K562 (cell line): ENCODE results near the gene ADCY5. TPM values are rescaled to one million over a fixed set of nuclear protein-coding genes. Genes with fewer than 3 reads are reported as not detected.

Source experiments
- ATAC-seq: fragments of 200-7000 bp; cut with Tn5 transposase; 3 replicates; pipeline ENCODE4 v1.9.1; 2020; ENCODE audit warnings: moderate library complexity
- BruUV-seq: library from RNA; stranded (reverse); fragments of 400-500 nt; replicated peaks from 2 replicates; lab custom pipeline; 2021; lab: Mats Ljungman, UMichigan
- CTCF ChIA-PET: fragments of 300-600 bp; formaldehyde crosslinking; extraction: SDS; loops from one replicate; lab custom pipeline; 2021; ENCODE audit warnings: low intra/inter-chr PET ratio; lab: Yijun Ruan, JAX
- POLR2A ChIA-PET: fragments of 300-600, 350-650 bp; sonication (Branson Sonifier 250); formaldehyde crosslinking; extraction: SDS; loops from one replicate; lab custom pipeline; 2021; ENCODE audit warnings: antibody characterized with exemption, inconsistent platforms; lab: Yijun Ruan, JAX
- DNase-seq, 4 experiments: peaks; one replicate each; pipeline versions ENCODE4 v3.0.0 to v3.0.0-alpha.2; 2011 to 2018; ENCODE audit warnings: low spot score in 3 of 4, mixed read lengths in 3 of 4; ENCODE audit errors: extremely low read depth in 1 of 4
- FAIRE-seq: peaks from 2 replicates; lab custom pipeline; 2011; peaks lifted over from hg19 to GRCh38; lab: Jason Lieb, UNC
- H2AFZ ChIP-seq: 2 replicates; pipeline ENCODE4 v1.6.0; 2011; ENCODE audit warnings: low read depth, low read length, control low read depth, inconsistent platforms
- H3K27ac ChIP-seq: fragments of 200-600 bp; 3 replicates; pipeline ENCODE4 v1.8.0; 2011; ENCODE audit warnings: low read depth, mild to moderate bottlenecking, control low read depth, inconsistent platforms, low read length, moderate library complexity, mixed read lengths; ENCODE audit errors: extremely low read depth
- H3K27me3 ChIP-seq, 2 experiments: fragments of 300-600 bp in 1 of 2; 2 replicates in 1 of 2; 3 replicates in 1 of 2; pipeline versions ENCODE4 v1.6.0 to v1.8.0; 2011; ENCODE audit warnings: inconsistent platforms in 2 of 2, low read length in 2 of 2, mild to moderate bottlenecking in 1 of 2, mixed read lengths in 1 of 2, moderate library complexity in 1 of 2; ENCODE audit not compliant: control insufficient read depth in 2 of 2, insufficient read depth in 2 of 2
- H3K36me3 ChIP-seq: fragments of 300-600 bp; 3 replicates; pipeline ENCODE4 v1.8.0; 2011; ENCODE audit warnings: mild to moderate bottlenecking, low read length, inconsistent platforms; ENCODE audit not compliant: control insufficient read depth, insufficient read depth
- H3K4me1 ChIP-seq, 2 experiments: fragments of 200-600 bp in 1 of 2; replicated peaks in 1 of 2; 2 replicates in 1 of 2; 3 replicates in 1 of 2; pipeline versions ENCODE4 v1.5.1 to v1.8.0; 2011; ENCODE audit warnings: inconsistent platforms in 2 of 2, low read length in 2 of 2, mild to moderate bottlenecking in 1 of 2, mixed read lengths in 1 of 2, moderate library complexity in 1 of 2; ENCODE audit not compliant: control insufficient read depth in 2 of 2, insufficient read depth in 2 of 2
- H3K4me2 ChIP-seq: 2 replicates; pipeline ENCODE4 v1.6.1; 2011; ENCODE audit warnings: low read length, control low read depth, inconsistent platforms, mixed read lengths; ENCODE audit not compliant: insufficient read depth
- H3K4me3 ChIP-seq: fragments of 200-600 bp; sonication (generic), shearing (Covaris generic); 2 replicates; pipeline ENCODE4 v1.5.1; 2016; ENCODE audit warnings: control low read depth, inconsistent platforms
- H3K79me2 ChIP-seq: fragments of 200-600 bp; 3 replicates; pipeline ENCODE4 v1.8.0; 2011; ENCODE audit warnings: low read length, inconsistent platforms; ENCODE audit not compliant: control insufficient read depth, insufficient read depth
- H3K9ac ChIP-seq, 2 experiments: 2 replicates each; pipeline versions ENCODE4 v1.6.0 to v1.6.1; 2011; ENCODE audit warnings: low read depth in 2 of 2, low read length in 2 of 2, control low read depth in 1 of 2, inconsistent platforms in 1 of 2, mild to moderate bottlenecking in 1 of 2, mixed read lengths in 1 of 2; ENCODE audit not compliant: insufficient read depth in 1 of 2
- H3K9me1 ChIP-seq: one replicate; pipeline ENCODE4 v1.6.0; 2011; ENCODE audit warnings: inconsistent platforms, mild to moderate bottlenecking, low read length, moderate library complexity; ENCODE audit not compliant: control insufficient read depth, insufficient read depth
- H3K9me3 ChIP-seq: replicated peaks from 2 replicates; pipeline ENCODE4 v1.5.1; 2011; ENCODE audit warnings: low read depth, low read length, inconsistent platforms; ENCODE audit not compliant: control insufficient read depth, insufficient read depth
- H4K20me1 ChIP-seq: replicated peaks from 2 replicates; pipeline ENCODE4 v1.6.1; 2011; ENCODE audit warnings: low read length, inconsistent platforms, mixed read lengths; ENCODE audit not compliant: control insufficient read depth, insufficient read depth
- ASH1L ChIP-seq: fragments of 450-650 bp; IDR thresholded peaks from 2 replicates; pipeline ENCODE4 v1.6.1; 2018; ENCODE audit warnings: borderline replicate concordance, mild to moderate bottlenecking, low read depth; ENCODE audit not compliant: partially characterized antibody
- DPF2 ChIP-seq: fragments of 450-650 bp; IDR thresholded peaks from 2 replicates; pipeline ENCODE4 v1.6.1; 2016
- LEF1 ChIP-seq: fragments of 450-650 bp; IDR thresholded peaks from 2 replicates; pipeline ENCODE4 v1.6.1; 2016; ENCODE audit warnings: mild to moderate bottlenecking
- THRAP3 ChIP-seq: fragments of 450-650 bp; IDR thresholded peaks from 2 replicates; pipeline ENCODE4 v1.6.1; 2016; ENCODE audit warnings: mild to moderate bottlenecking, inconsistent platforms, borderline replicate concordance
- U2AF2 ChIP-seq: fragments of 200-400 bp; formaldehyde crosslinking; optimal IDR thresholded peaks from 2 replicates; pipeline ENCODE3; 2017; ENCODE audit warnings: low read depth, mild to moderate bottlenecking, low read length
- ZNF232 ChIP-seq: sonication (generic); formaldehyde crosslinking; IDR thresholded peaks from 2 replicates; pipeline ENCODE4 v1.8.0; 2022; ENCODE audit warnings: mild to moderate bottlenecking, missing genetic modification reagents
- ZNF282 ChIP-seq: sonication (generic); formaldehyde crosslinking; IDR thresholded peaks from 2 replicates; pipeline ENCODE4 v1.8.1; 2023; ENCODE audit warnings: missing genetic modification reagents
- ZNF695 ChIP-seq: fragments of 450-650 bp; formaldehyde crosslinking; IDR thresholded peaks from 2 replicates; pipeline ENCODE4 v1.4.0; 2020; ENCODE audit warnings: mild to moderate bottlenecking, moderate library complexity
- WGBS: fragments of 100-300 bp; shearing (Covaris generic); methylation state at CpG from one replicate; pipeline ENCODE4 v1.1.6; 2016; ENCODE audit warnings: low coverage, mixed read lengths; ENCODE audit not compliant: insufficient coverage; ENCODE audit errors: missing lambda C conversion rate; 5-methylcytosine and 5-hydroxymethylcytosine counted together
- in situ Hi-C: fragments of 300-500 bp; cut with MboI; formaldehyde crosslinking; loops from 4 replicates; pipeline ENCODE4 v1.15.0; 2018; ENCODE audit warnings: inconsistent platforms, mixed read lengths
- intact Hi-C: fragments of 100-400 bp; cut with micrococcal nuclease; formaldehyde crosslinking; loops from 2 replicates; pipeline ENCODE4 v1.14.2; 2022
- polyA plus RNA-seq, 8 experiments: library from polyadenylated mRNA; depleted of rRNA in 4 of 8; stranded (reverse) in 5 of 8; unstranded in 3 of 8; fragments of >200 nt; fragmentation: Nextera tagmentation in 2 of 8; fragmentation: Illumina TruSeq in 1 of 8; extraction: Ambion mirVana in 2 of 8; extraction: Trizol in 1 of 8; gene quantifications; 2 replicates each; pipeline versions ENCODE4 v1.2.1 to v1.2.3, GENCODE V29; 2011 to 2014; ENCODE audit warnings: inconsistent platforms in 1 of 8, missing spikeins in 1 of 8
- total RNA-seq, 7 experiments: library from RNA; depleted of rRNA in 6 of 7; stranded (reverse); fragments of >200 nt in 6 of 7; fragmentation: Illumina TruSeq in 2 of 7; extraction: Trizol in 2 of 7; gene quantifications; 2 replicates each; pipeline versions ENCODE4 v1.2.1 to v1.2.3, GENCODE V29; 2011 to 2021; ENCODE audit warnings: low replicate concordance in 1 of 7
- TF ChIP-seq, protein P1 (sequence below): fragments of 450-650 bp; IDR thresholded peaks from 2 replicates; pipeline ENCODE4 v1.7.0; 2016; ENCODE audit warnings: borderline replicate concordance
- TF ChIP-seq, protein P2 (sequence below), 3 experiments: fragments of 200-800 bp in 1 of 3; sonication (Bioruptor generic) in 1 of 3; sonication (generic) in 1 of 3; formaldehyde crosslinking in 1 of 3; IDR thresholded peaks; 2 replicates each; pipeline versions ENCODE4 v1.6.1 to v1.8.0; 2016 to 2022; ENCODE audit warnings: mild to moderate bottlenecking in 2 of 3, missing compliant biosample characterization in 2 of 3, missing genetic modification characterization in 2 of 3, missing genetic modification reagents in 1 of 3
- TF ChIP-seq, protein P3 (sequence below): fragments of 250-450 bp; sonication (Bioruptor Pico); IDR thresholded peaks from 2 replicates; pipeline ENCODE4 v1.5.0; 2021; ENCODE audit warnings: mild to moderate bottlenecking, moderate library complexity
- TF ChIP-seq, protein P4 (sequence below), 2 experiments: fragments of 450-650 bp in 1 of 2; sonication (generic) in 1 of 2; formaldehyde crosslinking in 1 of 2; IDR thresholded peaks in 1 of 2; conservative IDR thresholded peaks in 1 of 2; 2 replicates each; pipeline versions ENCODE4 v1.6.1 to v1.8.1; 2016 to 2023; ENCODE audit warnings: mild to moderate bottlenecking in 2 of 2, moderate library complexity in 2 of 2, inconsistent platforms in 1 of 2, missing genetic modification reagents in 1 of 2

Gene ADCY5
- total and polyA plus RNA-seq, 9 of the 15 experiments (the other 6 are each of a cell fraction or from before 2014, with no cell fraction given): under 0.01 TPM; not detected in 8

DNA sequence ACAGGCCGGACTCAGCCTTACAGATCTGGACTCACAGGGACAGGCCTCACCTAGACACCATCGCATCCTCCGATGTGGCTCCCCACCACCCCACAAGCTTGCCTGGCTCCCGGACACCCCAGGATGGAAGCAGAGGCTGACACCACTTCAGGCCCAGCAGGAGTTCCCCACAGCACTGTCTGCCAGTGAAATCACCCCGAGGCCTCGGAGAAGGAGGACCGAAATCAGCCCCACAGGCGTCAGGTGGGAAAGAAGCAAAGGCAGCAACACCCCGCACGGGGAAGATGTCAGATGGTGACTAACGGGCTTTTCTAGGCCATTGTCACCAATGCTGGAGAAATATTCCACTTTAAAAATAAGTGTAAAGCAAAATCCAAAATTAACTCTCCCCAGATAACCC lies 18.6 kb downstream of the ADCY5 start (continued):
- TF ChIP-seq, protein P1, sequence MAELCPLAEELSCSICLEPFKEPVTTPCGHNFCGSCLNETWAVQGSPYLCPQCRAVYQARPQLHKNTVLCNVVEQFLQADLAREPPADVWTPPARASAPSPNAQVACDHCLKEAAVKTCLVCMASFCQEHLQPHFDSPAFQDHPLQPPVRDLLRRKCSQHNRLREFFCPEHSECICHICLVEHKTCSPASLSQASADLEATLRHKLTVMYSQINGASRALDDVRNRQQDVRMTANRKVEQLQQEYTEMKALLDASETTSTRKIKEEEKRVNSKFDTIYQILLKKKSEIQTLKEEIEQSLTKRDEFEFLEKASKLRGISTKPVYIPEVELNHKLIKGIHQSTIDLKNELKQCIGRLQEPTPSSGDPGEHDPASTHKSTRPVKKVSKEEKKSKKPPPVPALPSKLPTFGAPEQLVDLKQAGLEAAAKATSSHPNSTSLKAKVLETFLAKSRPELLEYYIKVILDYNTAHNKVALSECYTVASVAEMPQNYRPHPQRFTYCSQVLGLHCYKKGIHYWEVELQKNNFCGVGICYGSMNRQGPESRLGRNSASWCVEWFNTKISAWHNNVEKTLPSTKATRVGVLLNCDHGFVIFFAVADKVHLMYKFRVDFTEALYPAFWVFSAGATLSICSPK: no peak
- TF ChIP-seq, protein P2, sequence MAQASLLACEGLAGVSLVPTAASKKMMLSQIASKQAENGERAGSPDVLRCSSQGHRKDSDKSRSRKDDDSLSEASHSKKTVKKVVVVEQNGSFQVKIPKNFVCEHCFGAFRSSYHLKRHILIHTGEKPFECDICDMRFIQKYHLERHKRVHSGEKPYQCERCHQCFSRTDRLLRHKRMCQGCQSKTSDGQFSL (CRISPR knock-in tag; IDR thresholded peaks at IDR 0.05): no peak
- TF ChIP-seq, protein P2 (tag; IDR thresholded peaks at IDR 0.05): no peak
- TF ChIP-seq ZNF232: no peak
- TF ChIP-seq DPF2: no peak
- TF ChIP-seq ASH1L: no peak
- TF ChIP-seq ZNF282 (CRISPR knock-in tag): no peak

DNA sequence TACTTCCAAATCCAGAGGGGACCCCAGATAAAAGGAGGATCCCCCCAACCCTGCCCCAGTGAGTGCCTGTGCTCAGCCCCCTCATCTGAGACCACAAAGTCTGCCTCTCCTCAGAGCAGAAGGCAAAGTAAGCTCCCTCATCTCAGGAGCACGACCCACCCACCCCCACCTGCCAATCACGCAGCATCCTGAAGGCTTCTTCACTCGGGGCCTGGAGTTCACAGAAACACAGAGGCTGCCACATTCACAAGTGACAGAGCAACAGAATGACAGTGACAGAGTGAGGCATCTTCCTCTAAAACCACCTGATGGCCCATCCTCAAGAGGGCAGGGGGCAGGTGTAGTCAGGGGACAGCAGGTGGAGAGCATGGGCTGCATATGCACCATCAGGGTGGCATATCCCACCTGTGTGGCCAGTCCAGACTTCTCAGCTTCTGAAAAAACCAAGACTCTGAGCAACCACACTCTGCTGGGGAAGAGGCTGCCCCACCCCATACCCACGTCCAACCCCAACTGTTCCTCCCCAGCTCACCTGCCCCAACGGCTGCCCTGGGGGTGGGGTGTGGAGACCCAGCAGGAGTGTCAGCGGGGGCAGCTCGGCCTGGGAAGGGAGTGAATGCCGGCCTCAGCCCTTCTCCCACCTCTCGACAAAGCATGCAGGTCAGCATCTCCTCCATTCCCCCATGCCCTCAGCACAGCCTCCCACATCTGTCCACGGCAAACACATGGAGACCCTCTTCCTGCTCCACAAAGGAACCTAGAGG lies 19.3 kb downstream of the ADCY5 start:
- POLR2A ChIA-PET: interaction anchor here (1.1 kb wide), 1 partner anchor 28 kb away, joined by 4 read pairs; no protein-coding TSS in a partner anchor
- Histone ChIP-seq H3K79me2 (no peaks in the 10 kb centered on the region), H3K9ac (no peak overlapping the region), H3K4me1 (no peaks in the 10 kb centered on the region), H4K20me1 (no peaks in the 10 kb centered on the region), H3K36me3 (no peaks in the 10 kb centered on the region), H3K4me2 (no peak overlapping the region), H3K27me3 (peaks cover 0 to 32% of the 10 kb centered on the region in 2 experiments; a peak in 3 of 5 replicates), H3K9me3 (no peaks in the 10 kb centered on the region), H3K9me1 (no peaks in the 10 kb centered on the region), H3K27ac (no peak overlapping the region), H2AFZ (no peak overlapping the region), H3K4me3 (no peak overlapping the region)
- ATAC-seq (no peak), FAIRE-seq (no peak), DNase-seq (no peak)
- CTCF ChIA-PET: no interaction called here
- in situ Hi-C loops (no loop called here), intact Hi-C loops (no loop called here)
- BruUV-seq: no TSS peak
- 0% methylated on average over 3 of the region's 10 CpGs for WGBS
- TF ChIP-seq, protein P3, sequence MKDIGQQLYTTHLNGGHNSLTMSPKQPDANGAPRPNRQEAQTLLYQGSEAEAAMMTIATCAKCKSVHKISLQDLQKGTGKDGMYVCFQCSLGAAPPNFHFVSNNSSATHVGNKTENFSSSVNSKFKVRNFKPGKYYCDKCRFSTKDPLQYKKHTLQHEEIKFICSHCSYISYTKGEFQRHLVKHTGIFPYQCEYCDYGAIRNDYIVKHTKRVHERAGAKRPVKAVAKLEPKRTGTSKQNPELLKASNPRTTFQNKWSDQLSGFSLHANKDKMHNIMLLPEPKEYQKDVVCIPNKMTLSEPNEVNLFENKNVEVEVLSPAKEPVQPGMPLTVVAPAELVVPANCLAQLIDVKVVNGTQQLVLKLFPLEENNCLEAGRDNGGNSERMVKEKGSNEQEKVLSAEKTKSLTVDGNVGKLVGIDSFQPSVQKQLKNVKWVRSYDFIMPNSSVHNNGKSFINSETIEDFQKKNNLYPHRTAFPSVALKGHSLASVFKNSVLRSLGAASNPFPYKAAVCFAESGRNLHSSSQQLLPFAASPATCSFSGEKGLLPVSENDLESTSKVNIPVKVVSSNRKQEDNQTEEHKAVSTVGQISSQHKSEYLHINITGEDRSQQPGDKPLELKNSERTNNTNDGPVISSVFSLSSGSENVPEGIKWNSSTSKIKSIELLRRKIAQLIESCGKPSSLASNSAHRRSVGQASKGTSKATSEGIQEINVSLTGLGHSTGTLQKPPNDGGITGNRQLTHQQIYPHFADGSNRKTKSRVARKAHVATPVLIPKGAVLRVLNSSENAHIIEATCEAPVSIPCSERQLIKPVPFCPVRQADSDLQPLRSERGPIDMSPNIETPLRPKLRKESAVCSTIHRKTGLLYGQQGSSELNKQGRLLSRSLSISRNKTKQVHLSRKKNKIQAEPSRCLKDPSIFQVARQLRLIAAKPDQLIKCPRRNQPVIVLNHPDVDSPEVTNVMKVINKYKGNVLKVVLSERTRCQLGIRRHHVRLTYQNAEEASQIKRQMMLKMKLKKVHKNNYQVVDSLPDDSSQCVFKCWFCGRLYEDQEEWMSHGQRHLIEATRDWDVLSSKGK: no peak
- TF ChIP-seq THRAP3 (no peak), ZNF695 (no peak), LEF1 (no peak), U2AF2 (no peak)
- TF ChIP-seq, protein P4, sequence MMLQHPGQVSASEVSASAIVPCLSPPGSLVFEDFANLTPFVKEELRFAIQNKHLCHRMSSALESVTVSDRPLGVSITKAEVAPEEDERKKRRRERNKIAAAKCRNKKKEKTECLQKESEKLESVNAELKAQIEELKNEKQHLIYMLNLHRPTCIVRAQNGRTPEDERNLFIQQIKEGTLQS (IDR thresholded peaks at IDR 0.05): no peak
- TF ChIP-seq, protein P4 (CRISPR knock-in tag; conservative IDR thresholded peaks at IDR 0.05): no peak
